ENCODE data around the gene MRPL36. TPM values are rescaled to one million over a fixed set of nuclear protein-coding genes. Genes with fewer than 3 reads are reported as not detected.
"Not testable (repeated sequence)": the region's sequence is repeated elsewhere in the genome, so short reads cannot be mapped to it uniquely, and the experiment has no call there.

The MRPL36 gene
- polyA plus RNA-seq (2012; ENCODE audit: low read depth, missing spikeins), result 107 TPM

DNA sequence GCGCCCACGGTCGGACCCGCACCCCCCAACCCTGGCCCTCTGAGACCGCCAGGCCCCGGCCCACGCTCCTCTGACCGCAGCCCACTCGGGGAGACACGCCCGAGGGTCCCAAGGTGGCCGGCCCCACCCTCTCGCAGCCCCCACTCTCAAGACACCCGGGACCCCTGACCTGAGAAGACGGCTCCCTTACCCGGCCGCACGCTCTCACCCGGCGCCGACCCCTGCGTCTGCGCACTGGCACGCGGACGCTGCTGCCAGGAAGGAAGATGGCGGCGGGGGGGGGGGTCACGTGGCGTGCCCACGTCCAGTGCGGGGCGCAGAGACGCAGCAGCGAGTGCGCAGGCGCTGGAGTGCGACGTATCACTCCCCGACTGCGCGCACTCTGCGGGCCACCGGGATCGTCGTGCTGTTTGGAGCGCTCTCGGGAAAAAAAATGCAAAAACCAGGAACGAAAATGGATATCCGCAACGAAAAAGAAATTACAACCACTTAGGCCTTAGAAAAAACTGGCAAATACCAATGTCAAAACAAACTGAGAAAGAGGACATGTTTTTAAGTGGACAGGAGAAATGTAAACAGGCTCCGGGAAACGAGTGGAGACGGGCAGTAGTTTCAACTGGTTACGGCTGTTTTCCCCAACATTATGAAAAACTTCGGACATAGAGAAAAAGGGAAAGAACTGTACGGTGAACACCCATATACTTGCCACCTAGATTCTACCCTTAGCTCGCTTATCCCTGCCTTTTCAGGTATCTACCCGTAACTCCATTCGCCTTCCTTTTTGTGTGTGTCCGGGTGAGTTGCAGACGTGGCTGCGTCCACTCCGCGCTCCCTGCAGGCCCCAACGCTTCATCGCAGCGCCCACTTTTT is at the start of gene MRPL36:
Gene MRPL36 (minus strand): TSS at position 236 of the 870 bp plus-strand sequence. CDS start 902 bp downstream, outside the sequence.
- peak; percentile 97 for DNase-seq (ENCODE audit: insufficient read length, low spot score)
- FAIRE-seq, result peak; percentile 89
- no peak for TF ChIP-seq PAX5 (IDR thresholded peaks at IDR 0.05; ENCODE audit: insufficient read depth, low read length, severe bottlenecking)
- TF ChIP-seq TAF1 (IDR thresholded peaks at IDR 0.05; ENCODE audit: low read depth, low read length), result 0 out of 2 replicates have a peak, but pooled peaks have one; percentile 9
- no peak; the same call in 1 of the 2 replicates for TF ChIP-seq POU2F2 (IDR thresholded peaks at IDR 0.05; ENCODE audit: low read depth, low read length)
- TF ChIP-seq POLR2A (IDR thresholded peaks at IDR 0.05; ENCODE audit: low read depth, low read length), result peak; percentile 59; the same call in 1 of the 2 replicates
- no peak for TF ChIP-seq SPI1 (IDR thresholded peaks at IDR 0.05; ENCODE audit: low read depth, low read length)
- TF ChIP-seq POLR2AphosphoS5 (IDR thresholded peaks at IDR 0.05; ENCODE audit: low read depth, low read length), result peak; percentile 41; the same call in 1 of the 2 replicates

- DNase-seq (ENCODE audit: insufficient read length, low spot score) (no peak), FAIRE-seq (no peak)
- TF ChIP-seq SPI1 (IDR thresholded peaks at IDR 0.05; ENCODE audit: low read depth, low read length), result no peak
- no peak for TF ChIP-seq POLR2A (IDR thresholded peaks at IDR 0.05; ENCODE audit: low read depth, low read length)
- TF ChIP-seq PAX5 (IDR thresholded peaks at IDR 0.05; ENCODE audit: insufficient read depth, low read length, severe bottlenecking), result no peak
- TF ChIP-seq POU2F2 (IDR thresholded peaks at IDR 0.05; ENCODE audit: low read depth, low read length), result no peak
- no peak for TF ChIP-seq POLR2AphosphoS5 (IDR thresholded peaks at IDR 0.05; ENCODE audit: low read depth, low read length)
Observed at GRCh38 chr5:1847611-1848010, 48.0 kb upstream of the MRPL36 start.

DNA sequence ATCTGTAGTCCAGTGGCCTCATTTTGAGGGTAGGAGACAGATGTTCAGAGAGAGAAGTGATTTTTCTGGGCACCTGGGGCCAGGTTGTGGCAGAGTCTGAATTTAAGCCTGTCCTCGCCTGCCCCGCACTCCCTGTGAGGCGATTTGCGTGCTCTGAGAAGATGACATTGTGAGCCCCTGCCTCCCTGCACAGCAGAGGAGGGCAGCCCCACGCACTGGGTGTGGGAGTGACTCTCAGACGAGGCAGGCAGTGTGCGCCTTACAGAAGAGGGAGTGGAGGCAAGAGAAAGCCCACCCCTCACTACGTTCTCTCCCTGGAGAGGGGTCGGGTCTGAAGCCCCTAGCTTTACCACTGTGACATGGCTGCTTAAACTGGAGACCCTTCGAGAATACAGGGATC is 47.4 kb upstream of the MRPL36 start:
- DNase-seq (ENCODE audit: insufficient read length, low spot score), result no peak
- TF ChIP-seq SPI1 (IDR thresholded peaks at IDR 0.05; ENCODE audit: low read depth, low read length), result no peak
- FAIRE-seq, result no peak

- TF ChIP-seq POLR2A (IDR thresholded peaks at IDR 0.05; ENCODE audit: low read depth, low read length) (no peak), POU2F2 (IDR thresholded peaks at IDR 0.05; ENCODE audit: low read depth, low read length) (no peak), PAX5 (IDR thresholded peaks at IDR 0.05; ENCODE audit: insufficient read depth, low read length, severe bottlenecking) (no peak), POLR2AphosphoS5 (IDR thresholded peaks at IDR 0.05; ENCODE audit: low read depth, low read length) (no peak), TAF1 (IDR thresholded peaks at IDR 0.05; ENCODE audit: low read depth, low read length) (no peak), SPI1 (IDR thresholded peaks at IDR 0.05; ENCODE audit: low read depth, low read length) (no peak)
- FAIRE-seq (no peak), DNase-seq (ENCODE audit: insufficient read length, low spot score) (no peak)
Observed at GRCh38 chr5:1846583-1846982, 46.9 kb upstream of the MRPL36 start.

- FAIRE-seq, result no peak
- no peak for TF ChIP-seq PAX5 (IDR thresholded peaks at IDR 0.05; ENCODE audit: insufficient read depth, low read length, severe bottlenecking)
- TF ChIP-seq SPI1 (IDR thresholded peaks at IDR 0.05; ENCODE audit: low read depth, low read length), result no peak
- DNase-seq (ENCODE audit: insufficient read length, low spot score), result no peak
Observed at GRCh38 chr5:1845696-1846095, 46.1 kb upstream of the MRPL36 start.

DNA sequence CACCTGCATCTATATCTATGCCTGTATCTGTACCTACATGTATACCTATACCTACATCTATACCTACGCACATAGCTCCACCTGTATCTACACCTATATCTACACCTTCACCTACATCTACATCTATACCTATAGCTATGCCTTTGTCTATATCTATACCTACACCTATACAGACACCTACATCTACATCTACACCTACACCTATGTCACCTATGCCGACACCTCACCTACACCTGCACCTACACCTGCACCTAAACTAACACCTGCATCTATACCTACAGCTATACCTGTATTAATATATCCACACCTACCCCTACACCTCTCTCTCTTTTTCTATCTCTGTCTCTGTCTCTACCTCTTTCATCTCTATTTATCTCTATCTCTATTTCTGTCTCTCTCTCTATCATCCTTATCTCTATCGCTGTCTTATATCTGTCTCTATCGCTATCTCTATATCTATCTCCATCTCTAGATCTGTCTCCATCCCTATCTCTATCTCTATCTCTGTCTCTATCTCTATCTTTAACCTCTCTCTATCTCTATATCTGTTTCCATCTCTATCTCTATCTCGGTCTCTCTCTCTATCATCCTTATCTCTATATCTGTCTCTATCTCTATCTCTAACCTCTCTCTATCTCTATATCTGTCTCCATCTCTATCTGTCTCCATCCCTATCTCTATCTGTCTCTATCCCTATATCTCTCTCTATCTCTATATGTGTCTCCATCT is 45.2 kb upstream of the MRPL36 start:
- no peak for TF ChIP-seq POLR2AphosphoS5 (IDR thresholded peaks at IDR 0.05; ENCODE audit: low read depth, low read length)
- TF ChIP-seq PAX5 (IDR thresholded peaks at IDR 0.05; ENCODE audit: insufficient read depth, low read length, severe bottlenecking), result no peak
- TF ChIP-seq POU2F2 (IDR thresholded peaks at IDR 0.05; ENCODE audit: low read depth, low read length), result no peak
- no peak for TF ChIP-seq TAF1 (IDR thresholded peaks at IDR 0.05; ENCODE audit: low read depth, low read length)
- TF ChIP-seq POLR2A (IDR thresholded peaks at IDR 0.05; ENCODE audit: low read depth, low read length), result no peak
- TF ChIP-seq SPI1 (IDR thresholded peaks at IDR 0.05; ENCODE audit: low read depth, low read length), result no peak
- FAIRE-seq (no peak), DNase-seq (ENCODE audit: insufficient read length, low spot score) (no peak)

DNA sequence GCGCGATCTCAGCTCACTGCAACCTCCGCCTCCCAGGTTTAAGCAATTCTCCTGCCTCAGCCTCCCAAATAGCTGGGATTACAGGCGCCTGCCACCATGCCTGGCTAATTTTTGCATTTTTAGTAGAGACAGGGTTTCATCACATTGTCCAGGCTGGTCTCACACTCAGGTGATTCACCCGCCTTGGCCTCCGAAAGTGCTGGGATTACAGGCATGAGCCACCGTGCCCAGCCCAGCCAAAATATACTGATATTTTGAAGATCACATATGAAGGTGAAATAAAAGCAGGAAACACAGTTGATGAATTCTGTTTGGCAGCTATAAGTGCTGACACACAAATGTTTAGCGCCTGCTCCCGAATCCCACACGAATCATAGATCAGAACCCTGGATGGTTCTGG is 44.1 kb upstream of the MRPL36 start:
- not testable (repeated sequence) for DNase-seq (ENCODE audit: insufficient read length, low spot score); FAIRE-seq

- TF ChIP-seq POLR2AphosphoS5 (IDR thresholded peaks at IDR 0.05; ENCODE audit: low read depth, low read length), result no peak
- TF ChIP-seq SPI1 (IDR thresholded peaks at IDR 0.05; ENCODE audit: low read depth, low read length), result no peak
- no peak for TF ChIP-seq POLR2A (IDR thresholded peaks at IDR 0.05; ENCODE audit: low read depth, low read length)
- TF ChIP-seq PAX5 (IDR thresholded peaks at IDR 0.05; ENCODE audit: insufficient read depth, low read length, severe bottlenecking), result no peak
- no peak for TF ChIP-seq TAF1 (IDR thresholded peaks at IDR 0.05; ENCODE audit: low read depth, low read length)
- TF ChIP-seq POU2F2 (IDR thresholded peaks at IDR 0.05; ENCODE audit: low read depth, low read length), result no peak
- no peak for FAIRE-seq
- no peak for DNase-seq (ENCODE audit: insufficient read length, low spot score)
Observed at GRCh38 chr5:1842004-1842819, 42.6 kb upstream of the MRPL36 start.

GRCh38 chr5:1840741-1841521 is 41.3 kb upstream of the MRPL36 start:
- TF ChIP-seq SPI1 (IDR thresholded peaks at IDR 0.05; ENCODE audit: low read depth, low read length), result no peak
- no peak for TF ChIP-seq TAF1 (IDR thresholded peaks at IDR 0.05; ENCODE audit: low read depth, low read length)
- TF ChIP-seq POLR2A (IDR thresholded peaks at IDR 0.05; ENCODE audit: low read depth, low read length), result no peak
- no peak for TF ChIP-seq POLR2AphosphoS5 (IDR thresholded peaks at IDR 0.05; ENCODE audit: low read depth, low read length)
- no peak for TF ChIP-seq POU2F2 (IDR thresholded peaks at IDR 0.05; ENCODE audit: low read depth, low read length)
- no peak for TF ChIP-seq PAX5 (IDR thresholded peaks at IDR 0.05; ENCODE audit: insufficient read depth, low read length, severe bottlenecking)
- FAIRE-seq (no peak), DNase-seq (ENCODE audit: insufficient read length, low spot score) (no peak)
